ENCODE measurements around the gene MBTPS1.

DNA sequence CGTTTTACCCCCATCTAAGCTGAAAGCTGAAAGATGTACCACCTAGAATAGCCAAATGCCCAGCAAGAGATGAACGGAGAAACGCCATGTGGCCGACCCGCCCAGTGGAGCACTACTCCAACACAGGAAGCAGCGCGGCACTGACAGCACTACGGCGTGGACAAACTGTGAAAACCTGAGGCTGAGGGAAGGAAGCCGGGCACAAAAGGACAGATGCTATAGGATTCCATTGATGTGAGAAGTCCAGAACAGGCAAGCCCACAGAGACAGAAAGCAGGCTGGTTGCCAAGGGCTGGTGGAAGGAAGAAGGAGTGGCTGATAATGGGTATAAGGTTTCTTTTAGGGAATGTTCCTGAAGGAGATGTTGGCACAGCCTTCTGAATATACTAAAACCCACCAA is 44.7 kb downstream of the MBTPS1 start:
- TF ChIP-seq, protein P1, sequence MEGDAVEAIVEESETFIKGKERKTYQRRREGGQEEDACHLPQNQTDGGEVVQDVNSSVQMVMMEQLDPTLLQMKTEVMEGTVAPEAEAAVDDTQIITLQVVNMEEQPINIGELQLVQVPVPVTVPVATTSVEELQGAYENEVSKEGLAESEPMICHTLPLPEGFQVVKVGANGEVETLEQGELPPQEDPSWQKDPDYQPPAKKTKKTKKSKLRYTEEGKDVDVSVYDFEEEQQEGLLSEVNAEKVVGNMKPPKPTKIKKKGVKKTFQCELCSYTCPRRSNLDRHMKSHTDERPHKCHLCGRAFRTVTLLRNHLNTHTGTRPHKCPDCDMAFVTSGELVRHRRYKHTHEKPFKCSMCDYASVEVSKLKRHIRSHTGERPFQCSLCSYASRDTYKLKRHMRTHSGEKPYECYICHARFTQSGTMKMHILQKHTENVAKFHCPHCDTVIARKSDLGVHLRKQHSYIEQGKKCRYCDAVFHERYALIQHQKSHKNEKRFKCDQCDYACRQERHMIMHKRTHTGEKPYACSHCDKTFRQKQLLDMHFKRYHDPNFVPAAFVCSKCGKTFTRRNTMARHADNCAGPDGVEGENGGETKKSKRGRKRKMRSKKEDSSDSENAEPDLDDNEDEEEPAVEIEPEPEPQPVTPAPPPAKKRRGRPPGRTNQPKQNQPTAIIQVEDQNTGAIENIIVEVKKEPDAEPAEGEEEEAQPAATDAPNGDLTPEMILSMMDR (IDR thresholded peaks at IDR 0.05): no peak
- no peak for TF ChIP-seq POLR2A (IDR thresholded peaks at IDR 0.05)
- TF ChIP-seq POLR2AphosphoS5 (IDR thresholded peaks at IDR 0.05): no peak
- no peak for TF ChIP-seq EP300 (IDR thresholded peaks at IDR 0.05)

Measured in suprapubic skin (tissue), 4 donors.